ENCODE measurements around the gene PTS.
"Not testable (repeated sequence)": the region's sequence is repeated elsewhere in the genome, so short reads cannot be mapped to it uniquely, and the experiment has no call there.

The PTS gene

DNA sequence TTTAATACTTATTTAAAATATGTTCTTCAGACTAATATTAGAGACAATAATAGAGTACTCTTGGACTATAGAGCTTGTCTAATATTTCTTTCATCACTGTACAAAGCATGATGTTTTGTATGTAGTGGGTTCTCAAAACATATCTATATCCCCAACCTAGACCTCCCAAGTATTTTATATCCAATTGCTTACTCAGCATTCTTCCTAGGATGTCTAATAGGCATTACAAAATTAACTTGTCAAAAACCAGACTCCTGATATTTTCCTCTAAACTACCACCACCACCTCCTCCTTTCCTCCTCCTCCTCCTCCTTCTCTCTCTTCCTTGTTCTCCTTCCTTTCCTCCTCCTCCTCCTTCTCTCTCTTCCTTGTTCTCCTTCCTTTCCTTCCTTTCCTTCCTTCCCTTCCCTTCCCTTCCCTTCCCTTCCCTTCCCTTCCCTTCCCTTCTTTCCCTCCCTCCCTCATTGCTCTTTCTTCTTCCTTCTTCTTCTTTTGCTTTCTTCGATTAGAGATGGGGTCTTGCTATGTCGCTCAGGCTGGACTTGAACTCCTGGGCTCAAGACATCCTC lies 29.6 kb upstream of the PTS start:
- FAIRE-seq (no peak), DNase-seq (ENCODE audit: insufficient read length, low spot score) (no peak)
- TF ChIP-seq TAF1 (IDR thresholded peaks at IDR 0.05; ENCODE audit: low read depth, low read length), result no peak
- TF ChIP-seq SPI1 (IDR thresholded peaks at IDR 0.05; ENCODE audit: low read depth, low read length), result no peak
- TF ChIP-seq PAX5 (IDR thresholded peaks at IDR 0.05; ENCODE audit: insufficient read depth, low read length, severe bottlenecking), result no peak
- TF ChIP-seq POLR2AphosphoS5 (IDR thresholded peaks at IDR 0.05; ENCODE audit: low read depth, low read length), result no peak
- no peak for TF ChIP-seq POLR2A (IDR thresholded peaks at IDR 0.05; ENCODE audit: low read depth, low read length)

DNA sequence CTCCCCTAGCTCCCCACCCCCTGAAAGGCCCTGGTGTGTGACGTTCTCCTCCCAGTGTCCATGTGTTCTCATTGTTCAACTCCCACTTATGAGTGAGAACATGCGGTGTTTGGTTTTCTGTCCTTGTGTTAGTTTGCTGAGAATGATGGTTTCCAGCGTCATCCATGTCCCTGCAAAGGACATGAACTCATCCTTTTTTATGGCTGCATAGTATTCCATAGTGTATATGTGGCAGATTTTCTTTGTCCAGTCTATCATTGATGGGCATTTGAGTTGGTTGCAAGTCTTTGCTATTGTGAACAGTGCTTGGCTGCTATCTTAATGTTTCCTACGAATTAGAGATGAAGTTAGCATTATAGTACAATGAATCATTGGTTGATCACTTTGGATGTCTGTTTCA lies 27.1 kb upstream of the PTS start:
- not testable (repeated sequence) for DNase-seq (ENCODE audit: insufficient read length, low spot score); FAIRE-seq

DNA sequence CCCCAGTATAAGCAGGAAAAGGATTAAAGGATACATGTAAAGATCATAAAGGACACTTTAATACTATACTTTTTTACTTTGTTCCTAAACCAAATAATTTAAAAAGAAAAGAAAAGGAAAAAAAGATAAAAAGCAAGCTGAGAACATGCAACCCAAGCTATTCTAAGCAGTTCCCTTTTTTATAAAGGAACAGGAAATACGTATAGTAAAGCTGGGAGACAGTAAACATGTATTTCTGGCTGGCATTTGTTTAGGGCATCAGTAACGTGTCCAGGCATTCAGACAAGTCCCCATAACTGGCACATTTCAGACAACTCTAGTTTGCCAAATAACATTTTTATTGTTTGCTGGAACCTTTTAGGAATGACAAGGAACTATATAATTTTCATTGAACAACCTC lies 26.0 kb upstream of the PTS start:
- no peak for TF ChIP-seq PAX5 (IDR thresholded peaks at IDR 0.05; ENCODE audit: insufficient read depth, low read length, severe bottlenecking)
- peak; percentile 16; the same call in 1 of the 2 replicates for TF ChIP-seq SPI1 (IDR thresholded peaks at IDR 0.05; ENCODE audit: low read depth, low read length)
- FAIRE-seq, result no peak

GRCh38 chr11:112206071-112206470 lies 20.2 kb upstream of the PTS start:
- DNase-seq (ENCODE audit: insufficient read length, low spot score) (no peak), FAIRE-seq (no peak)
- TF ChIP-seq POLR2A (IDR thresholded peaks at IDR 0.05; ENCODE audit: low read depth, low read length) (no peak), POLR2AphosphoS5 (IDR thresholded peaks at IDR 0.05; ENCODE audit: low read depth, low read length) (no peak), POU2F2 (IDR thresholded peaks at IDR 0.05; ENCODE audit: low read depth, low read length) (no peak), TAF1 (IDR thresholded peaks at IDR 0.05; ENCODE audit: low read depth, low read length) (no peak), SPI1 (IDR thresholded peaks at IDR 0.05; ENCODE audit: low read depth, low read length) (no peak), PAX5 (IDR thresholded peaks at IDR 0.05; ENCODE audit: insufficient read depth, low read length, severe bottlenecking) (no peak)

More for the DNA sequence above, 26.0 kb upstream of the PTS start:
- DNase-seq (ENCODE audit: insufficient read length, low spot score), result no peak

- FAIRE-seq (no peak), DNase-seq (ENCODE audit: insufficient read length, low spot score) (no peak)
- TF ChIP-seq POU2F2 (IDR thresholded peaks at IDR 0.05; ENCODE audit: low read depth, low read length) (no peak), PAX5 (IDR thresholded peaks at IDR 0.05; ENCODE audit: insufficient read depth, low read length, severe bottlenecking) (no peak), POLR2A (IDR thresholded peaks at IDR 0.05; ENCODE audit: low read depth, low read length) (no peak), SPI1 (IDR thresholded peaks at IDR 0.05; ENCODE audit: low read depth, low read length) (no peak), TAF1 (IDR thresholded peaks at IDR 0.05; ENCODE audit: low read depth, low read length) (no peak), POLR2AphosphoS5 (IDR thresholded peaks at IDR 0.05; ENCODE audit: low read depth, low read length) (no peak)
Observed at GRCh38 chr11:112210890-112211289, 15.3 kb upstream of the PTS start.

- no peak for TF ChIP-seq SPI1 (IDR thresholded peaks at IDR 0.05; ENCODE audit: low read depth, low read length)
- no peak for FAIRE-seq
- DNase-seq (ENCODE audit: insufficient read length, low spot score), result no peak
Observed at GRCh38 chr11:112211536-112211935, 14.7 kb upstream of the PTS start.

DNA sequence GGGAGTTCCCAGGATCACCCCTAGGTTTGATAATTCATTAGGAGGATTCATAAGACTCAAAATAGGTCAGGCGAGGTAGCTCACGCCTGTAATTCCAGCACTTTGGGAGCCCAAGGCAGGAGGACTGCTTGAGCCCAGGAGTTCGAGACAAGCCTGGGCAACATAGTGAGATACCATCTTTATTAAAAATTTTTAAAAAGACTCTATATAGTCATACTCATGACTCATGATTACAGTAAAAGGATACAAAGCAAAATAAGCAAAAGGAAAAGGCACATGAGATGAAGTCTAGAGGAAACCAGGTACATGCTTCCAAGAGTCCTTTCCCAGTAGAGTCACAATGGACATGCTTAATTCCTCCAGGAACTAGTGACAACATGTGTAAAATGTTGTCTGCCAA lies 13.9 kb upstream of the PTS start:
- DNase-seq (ENCODE audit: insufficient read length, low spot score), result no peak
- FAIRE-seq, result no peak
- TF ChIP-seq POU2F2 (IDR thresholded peaks at IDR 0.05; ENCODE audit: low read depth, low read length) (no peak), POLR2AphosphoS5 (IDR thresholded peaks at IDR 0.05; ENCODE audit: low read depth, low read length) (no peak), POLR2A (IDR thresholded peaks at IDR 0.05; ENCODE audit: low read depth, low read length) (no peak), PAX5 (IDR thresholded peaks at IDR 0.05; ENCODE audit: insufficient read depth, low read length, severe bottlenecking) (no peak), TAF1 (IDR thresholded peaks at IDR 0.05; ENCODE audit: low read depth, low read length) (no peak), SPI1 (IDR thresholded peaks at IDR 0.05; ENCODE audit: low read depth, low read length) (no peak)

GRCh38 chr11:112212710-112213109 lies 13.5 kb upstream of the PTS start:
- TF ChIP-seq SPI1 (IDR thresholded peaks at IDR 0.05; ENCODE audit: low read depth, low read length) (no peak), TAF1 (IDR thresholded peaks at IDR 0.05; ENCODE audit: low read depth, low read length) (no peak), POLR2A (IDR thresholded peaks at IDR 0.05; ENCODE audit: low read depth, low read length) (no peak), POLR2AphosphoS5 (IDR thresholded peaks at IDR 0.05; ENCODE audit: low read depth, low read length) (no peak), POU2F2 (IDR thresholded peaks at IDR 0.05; ENCODE audit: low read depth, low read length) (no peak), PAX5 (IDR thresholded peaks at IDR 0.05; ENCODE audit: insufficient read depth, low read length, severe bottlenecking) (no peak)
- DNase-seq (ENCODE audit: insufficient read length, low spot score), result no peak
- FAIRE-seq, result no peak

DNA sequence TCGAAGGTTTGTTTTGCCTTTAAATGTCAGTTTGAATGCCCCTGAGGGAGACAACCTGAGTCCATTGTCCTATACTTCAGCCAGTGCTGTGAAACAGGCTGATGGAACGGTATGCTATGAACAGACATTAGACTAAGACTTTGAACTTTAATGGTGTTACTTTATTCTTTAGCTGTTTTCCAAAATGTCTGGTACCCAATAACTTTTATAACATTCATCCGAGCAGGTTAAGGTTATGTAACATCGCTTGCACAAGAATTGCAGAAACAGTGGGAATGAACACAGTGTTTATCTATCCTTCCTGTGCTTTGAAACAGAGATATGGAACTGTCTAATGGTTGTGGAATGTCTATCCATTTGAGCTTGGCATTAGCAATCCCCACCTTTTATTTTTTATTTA lies 12.5 kb upstream of the PTS start:
- DNase-seq (ENCODE audit: insufficient read length, low spot score) (no peak), FAIRE-seq (peak; percentile 60)
- no peak for TF ChIP-seq TAF1 (IDR thresholded peaks at IDR 0.05; ENCODE audit: low read depth, low read length)
- TF ChIP-seq SPI1 (IDR thresholded peaks at IDR 0.05; ENCODE audit: low read depth, low read length), result no peak
- TF ChIP-seq POLR2AphosphoS5 (IDR thresholded peaks at IDR 0.05; ENCODE audit: low read depth, low read length), result no peak

GRCh38 chr11:112215621-112216020 lies 10.6 kb upstream of the PTS start:
- no peak for TF ChIP-seq POU2F2 (IDR thresholded peaks at IDR 0.05; ENCODE audit: low read depth, low read length)
- no peak for TF ChIP-seq TAF1 (IDR thresholded peaks at IDR 0.05; ENCODE audit: low read depth, low read length)
- no peak for TF ChIP-seq POLR2AphosphoS5 (IDR thresholded peaks at IDR 0.05; ENCODE audit: low read depth, low read length)
- TF ChIP-seq POLR2A (IDR thresholded peaks at IDR 0.05; ENCODE audit: low read depth, low read length), result no peak
- no peak for TF ChIP-seq SPI1 (IDR thresholded peaks at IDR 0.05; ENCODE audit: low read depth, low read length)
- TF ChIP-seq PAX5 (IDR thresholded peaks at IDR 0.05; ENCODE audit: insufficient read depth, low read length, severe bottlenecking), result no peak
- DNase-seq (ENCODE audit: insufficient read length, low spot score) (no peak), FAIRE-seq (no peak)

GRCh38 chr11:112216561-112217105 lies 9.6 kb upstream of the PTS start:
- TF ChIP-seq PAX5 (IDR thresholded peaks at IDR 0.05; ENCODE audit: insufficient read depth, low read length, severe bottlenecking), result no peak
- TF ChIP-seq POU2F2 (IDR thresholded peaks at IDR 0.05; ENCODE audit: low read depth, low read length), result no peak
- no peak for TF ChIP-seq POLR2A (IDR thresholded peaks at IDR 0.05; ENCODE audit: low read depth, low read length)
- TF ChIP-seq POLR2AphosphoS5 (IDR thresholded peaks at IDR 0.05; ENCODE audit: low read depth, low read length), result no peak
- no peak for TF ChIP-seq TAF1 (IDR thresholded peaks at IDR 0.05; ENCODE audit: low read depth, low read length)
- no peak for FAIRE-seq
- DNase-seq (ENCODE audit: insufficient read length, low spot score), result no peak
